Naive thymus-derived CD4-positive, alpha-beta T cell (primary cell): Measurements from ENCODE around the gene F12. TPM values are rescaled to one million over a fixed set of nuclear protein-coding genes. Genes with fewer than 3 reads are reported as not detected.
A peak's percentile ranks its signal among the peaks of the same experiment; 100 is the strongest.
"Not testable (repeated sequence)": the region's sequence is repeated elsewhere in the genome, so short reads cannot be mapped to it uniquely, and the experiment has no call there.

ENCODE experiments used
- ATAC-seq: fragments of 150-1000 bp; cut with Tn5 transposase; 2 replicates; pipeline ENCODE4 v1.10.0; 2021; ENCODE audit warnings: mild to moderate bottlenecking, moderate library complexity
- CTCF ChIA-PET: fragments of 350-600 bp; sonication (Branson Sonifier 250); formaldehyde crosslinking; loops from one replicate; lab custom pipeline; 2021; ENCODE audit warnings: antibody characterized with exemption; lab: Charles Lee
- POLR2A ChIA-PET: fragments of 350-600 bp; sonication (Branson Sonifier 250); formaldehyde crosslinking; loops from one replicate; lab custom pipeline; 2021; ENCODE audit warnings: antibody characterized with exemption, inconsistent platforms; lab: Charles Lee
- DNase-seq, 9 donors: peaks; one replicate each; pipeline versions ENCODE4 v3.0.0 to v3.0.0-alpha.2; 2020 to 2022; ENCODE audit warnings: mixed read lengths in 1 of 9
- H3K27ac ChIP-seq: one replicate; pipeline ENCODE4 v1.7.0; 2013; ENCODE audit warnings: mild to moderate bottlenecking, low read depth, low read length, moderate library complexity
- H3K27me3 ChIP-seq, 2 donors: one replicate each; pipeline ENCODE4 v1.7.0; 2013; ENCODE audit warnings: low read length in 2 of 2, mild to moderate bottlenecking in 2 of 2, moderate library complexity in 2 of 2; ENCODE audit not compliant: control insufficient read depth in 2 of 2, insufficient read depth in 2 of 2
- H3K36me3 ChIP-seq, 3 experiments: 1 replicate in 2 of 3; 2 replicates in 1 of 3; pipeline ENCODE4 v1.7.0; 2013; ENCODE audit warnings: low read length in 3 of 3, mild to moderate bottlenecking in 3 of 3, moderate library complexity in 1 of 3; ENCODE audit not compliant: insufficient read depth in 3 of 3, control insufficient read depth in 2 of 3
- H3K4me1 ChIP-seq, 2 donors: one replicate each; pipeline ENCODE4 v1.7.0; 2013; ENCODE audit warnings: low read length in 2 of 2, mild to moderate bottlenecking in 2 of 2, moderate library complexity in 1 of 2; ENCODE audit not compliant: control insufficient read depth in 2 of 2, insufficient read depth in 2 of 2
- H3K4me3 ChIP-seq: 2 replicates; pipeline ENCODE4 v1.7.0; 2013; ENCODE audit warnings: mild to moderate bottlenecking, low read length
- H3K9me3 ChIP-seq, 3 experiments: 1 replicate in 2 of 3; 2 replicates in 1 of 3; pipeline ENCODE4 v1.7.0; 2013; ENCODE audit warnings: low read length in 3 of 3; ENCODE audit not compliant: control insufficient read depth in 2 of 3
- H3K27ac Mint-ChIP-seq, 9 donors: one replicate each; pipeline ENCODE4 v1.8.0; 2020 to 2022; ENCODE audit warnings: mixed read lengths in 9 of 9, mild to moderate bottlenecking in 8 of 9, moderate library complexity in 5 of 9, inconsistent platforms in 2 of 9
- H3K27me3 Mint-ChIP-seq, 5 donors: one replicate each; pipeline ENCODE4 v1.8.0; 2021 to 2022; ENCODE audit warnings: mixed read lengths in 5 of 5, mild to moderate bottlenecking in 1 of 5
- H3K36me3 Mint-ChIP-seq, 5 donors: one replicate each; pipeline ENCODE4 v1.8.0; 2020 to 2022; ENCODE audit warnings: mixed read lengths in 5 of 5, mild to moderate bottlenecking in 3 of 5, inconsistent platforms in 1 of 5
- H3K4me1 Mint-ChIP-seq, 7 donors: one replicate each; pipeline ENCODE4 v1.8.0; 2020 to 2022; ENCODE audit warnings: mixed read lengths in 7 of 7, mild to moderate bottlenecking in 3 of 7, inconsistent platforms in 1 of 7
- H3K4me3 Mint-ChIP-seq, 10 donors: one replicate each; pipeline ENCODE4 v1.8.0; 2020 to 2022; ENCODE audit warnings: mild to moderate bottlenecking in 10 of 10, mixed read lengths in 10 of 10, moderate library complexity in 6 of 10, inconsistent platforms in 2 of 10
- H3K9me3 Mint-ChIP-seq, 11 donors: one replicate each; pipeline ENCODE4 v1.8.0; 2020 to 2022; ENCODE audit warnings: mixed read lengths in 11 of 11, mild to moderate bottlenecking in 4 of 11, inconsistent platforms in 1 of 11, moderate library complexity in 1 of 11
- intact Hi-C, 2 donors: fragments of 100-400 bp; cut with micrococcal nuclease; formaldehyde crosslinking; loops; one replicate each; pipeline ENCODE4 v1.15.1; 2023
- polyA plus RNA-seq, 2 donors: library from polyadenylated mRNA; unstranded; fragments of 300-500 nt; fragmentation: Illumina TruSeq; gene quantifications; one replicate each; pipeline ENCODE4 v1.2.3, GENCODE V29; 2021
- total RNA-seq, 6 experiments: library from RNA in 5 of 6; stranded (reverse) in 5 of 6; gene quantifications; 1 replicate in 5 of 6; 2 replicates in 1 of 6; pipeline ENCODE4 v1.2.3 and lab custom pipeline; 2021 to 2026

The F12 gene
- total and polyA plus RNA-seq, 7 experiments from 2014 or later, result 0.16 to 2.1 (median 0.49) TPM; not detected in 3

DNA sequence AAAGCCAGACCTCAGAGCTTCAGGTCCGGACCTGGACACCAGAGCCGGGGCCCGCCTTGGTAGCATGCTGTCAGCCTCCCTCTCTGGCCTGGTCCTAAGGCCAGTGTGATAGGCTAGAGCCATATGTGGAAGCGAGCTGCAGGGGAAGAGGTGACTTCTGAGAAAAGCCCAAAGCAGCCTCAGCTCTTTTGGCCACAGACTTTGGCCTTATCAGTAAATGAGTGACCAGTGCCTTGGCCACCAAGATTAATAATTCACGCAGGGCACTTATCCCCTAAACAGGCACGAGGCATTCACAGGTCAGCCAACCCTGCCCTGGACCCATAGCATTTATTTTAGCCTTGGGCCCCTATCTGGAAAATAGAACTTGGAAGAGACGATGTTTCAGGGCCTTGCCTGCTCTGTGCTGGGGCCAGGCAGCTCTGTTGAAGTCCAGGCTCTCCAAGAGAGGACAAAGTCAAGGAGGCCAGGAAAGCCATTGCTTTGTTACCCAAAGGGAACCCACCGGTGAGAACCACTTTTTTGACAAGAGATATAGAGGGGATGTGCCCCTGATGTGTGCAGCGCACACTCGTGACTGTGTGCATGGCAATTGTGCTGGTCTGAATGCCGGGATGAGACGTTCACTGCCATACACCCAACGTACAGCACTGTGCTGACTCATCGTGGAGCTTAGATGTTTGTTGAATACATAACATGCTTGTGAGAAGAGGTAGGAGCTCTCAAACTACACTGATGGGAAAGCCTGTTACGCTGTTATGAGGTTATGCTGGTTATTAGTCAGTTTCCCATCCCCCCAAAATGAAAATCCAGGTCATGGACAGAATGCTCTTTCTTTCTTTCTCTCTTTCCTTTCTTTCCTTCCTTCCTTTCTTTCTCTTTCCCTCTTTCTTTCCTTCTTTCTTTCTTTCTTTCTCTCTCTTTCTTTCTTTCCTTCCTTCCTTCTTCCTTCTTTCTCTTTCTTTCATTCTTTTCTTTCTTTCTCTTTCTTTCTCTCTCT is 30.2 kb downstream of the F12 start:
- Mint-ChIP-seq H3K9me3 (no peaks in the 10 kb centered on the region), H3K27ac (peak overlapping the region; percentile 7 to 94 (median 74)), H3K36me3 (peaks cover 0 to 5% (median 1%) of the 10 kb centered on the region in 5 donors), H3K4me1 (peaks cover 28 to 76% (median 48%) of the 10 kb centered on the region in 7 donors), H3K27me3 (peaks cover 0 to 2% (median 0%) of the 10 kb centered on the region in 5 donors), H3K4me3 (peak overlapping the region in 3 of 10 donors; percentile 16 to 38 (median 17))
- CTCF ChIA-PET, result interaction anchor here (0.7 to 3.2 kb wide), 11 partner anchors 9 to 76 kb away, joined by 3 to 20 read pairs (median 3); no protein-coding TSS in a partner anchor
- Histone ChIP-seq H3K4me1 (peaks cover 0 to 33% of the 10 kb centered on the region in 2 donors), H3K27me3 (no peaks in the 10 kb centered on the region), H3K9me3 (no peaks in the 10 kb centered on the region), H3K36me3 (no peaks in the 10 kb centered on the region), H3K27ac (no peak overlapping the region), H3K4me3 (no peak overlapping the region)
- intact Hi-C loops, result no loop called here
- peak; percentile 53 for ATAC-seq
- POLR2A ChIA-PET, result interaction anchor here (0.6 to 2.4 kb wide), 14 partner anchors 10 to 76 kb away, joined by 3 to 15 read pairs (median 3); partner anchors contain the start of gene LMAN2
- no peak for DNase-seq

DNA sequence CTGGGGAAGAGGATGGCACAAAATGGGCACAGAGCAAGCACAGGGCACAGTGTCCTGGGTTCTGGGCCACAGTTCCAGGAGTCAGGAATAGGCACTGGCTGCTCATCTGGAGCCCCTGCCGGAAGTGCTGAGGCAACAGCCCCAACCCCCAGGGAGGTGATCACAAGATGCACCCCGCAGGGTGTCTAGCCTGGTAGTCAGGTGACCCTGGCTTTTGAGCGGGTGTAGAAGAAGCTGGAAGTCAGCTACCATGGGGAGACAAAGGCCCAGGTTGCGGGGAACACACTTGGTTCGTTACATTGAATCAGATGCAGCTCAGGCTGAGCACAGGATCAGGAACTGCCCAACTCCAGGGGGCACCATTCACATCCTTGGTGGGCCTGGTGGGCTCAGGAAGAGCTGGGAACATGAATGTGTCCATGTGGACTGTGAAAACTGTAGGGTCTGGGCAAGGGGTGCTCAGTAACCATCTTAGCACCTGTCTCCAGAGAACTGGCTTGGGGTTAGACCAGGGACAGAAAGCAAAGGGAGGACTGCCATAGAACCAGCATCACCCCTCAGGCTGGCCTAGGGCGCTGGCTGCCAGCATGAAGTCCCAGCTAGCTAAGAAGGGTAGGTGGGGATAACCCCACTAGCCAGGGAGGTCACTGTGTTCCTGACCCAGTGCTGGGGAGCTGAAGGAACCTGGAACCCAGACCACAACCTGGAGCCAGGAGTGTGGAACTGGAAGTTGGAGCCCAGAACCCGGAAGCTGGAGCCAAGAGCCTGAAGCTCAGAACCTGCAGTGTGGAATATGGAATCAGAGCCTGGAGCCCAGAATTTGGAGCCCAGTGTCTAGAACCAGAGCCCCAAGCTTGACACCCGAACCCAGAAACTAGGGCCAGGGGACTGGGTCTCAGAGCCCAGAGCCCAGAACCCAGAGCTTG is 31.2 kb downstream of the F12 start:
- Mint-ChIP-seq H3K4me1 (peaks cover 30 to 77% (median 50%) of the 10 kb centered on the region in 7 donors), H3K36me3 (peaks cover 0 to 7% (median 4%) of the 10 kb centered on the region in 5 donors), H3K27ac (peak overlapping the region; percentile 25 to 94 (median 64)), H3K27me3 (no peaks in the 10 kb centered on the region), H3K4me3 (peak overlapping the region in 1 of 10 donors; percentile 19), H3K9me3 (no peaks in the 10 kb centered on the region)
- Histone ChIP-seq H3K36me3 (peaks cover 0 to 4% (median 4%) of the 10 kb centered on the region in 3 experiments), H3K27me3 (no peaks in the 10 kb centered on the region), H3K4me3 (no peak overlapping the region), H3K9me3 (no peaks in the 10 kb centered on the region), H3K4me1 (peaks cover 10 to 43% of the 10 kb centered on the region in 2 donors), H3K27ac (peak overlapping the region; percentile 3)
- intact Hi-C loops, result no loop called here
- no peak for ATAC-seq
- POLR2A ChIA-PET, result interaction anchor here (0.6 to 2.4 kb wide), 13 partner anchors 9 to 77 kb away, joined by 3 to 15 read pairs (median 3); partner anchors contain the start of gene LMAN2
- no peak for DNase-seq
- CTCF ChIA-PET, result interaction anchor here (0.7 to 3.2 kb wide), 13 partner anchors 8 to 77 kb away, joined by 3 to 20 read pairs (median 3); no protein-coding TSS in a partner anchor

DNA sequence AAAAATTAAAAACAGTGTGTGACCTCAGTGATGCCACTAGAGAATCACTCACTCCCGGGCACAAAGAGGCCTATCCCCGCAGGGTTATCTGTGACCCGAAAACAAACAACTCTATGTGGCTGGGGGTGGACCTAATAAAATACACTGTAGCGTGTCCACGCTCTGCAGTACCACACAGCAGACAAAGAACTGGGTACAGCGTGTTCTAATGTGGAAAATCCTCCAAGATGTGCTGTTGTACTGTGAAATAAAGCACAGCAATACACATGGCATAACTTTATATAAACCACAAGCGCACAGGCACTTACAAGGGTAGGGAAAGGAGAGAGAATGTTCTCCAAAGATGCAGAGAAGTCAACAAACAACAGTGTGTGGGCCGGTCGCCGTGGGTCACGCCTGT is 33.3 kb downstream of the F12 start:
- H3K27me3 ChIP-seq, result no peaks in the 10 kb centered on the region
- no peaks in the 10 kb centered on the region for H3K27me3 Mint-ChIP-seq
- H3K27ac Mint-ChIP-seq, result peak overlapping the region in 8 of 9 donors; percentile 70 to 94 (median 86)
- H3K9me3 ChIP-seq, result no peaks in the 10 kb centered on the region
- H3K36me3 ChIP-seq, result peaks cover 0 to 15% (median 4%) of the 10 kb centered on the region in 3 experiments
- H3K9me3 Mint-ChIP-seq, result no peaks in the 10 kb centered on the region
- no peak for DNase-seq
- ChIA-PET POLR2A (interaction anchor here (0.7 to 0.8 kb wide), 2 partner anchors 24 to 64 kb away, joined by 3 read pairs; partner anchors contain the start of genes LMAN2 and MXD3), CTCF (interaction anchor here (1.5 to 3.2 kb wide), 2 partner anchors 13 to 66 kb away, joined by 3 to 20 read pairs; no protein-coding TSS in a partner anchor)
- peak overlapping the region; percentile 40 for H3K27ac ChIP-seq
- intact Hi-C loops, result no loop called here
- H3K4me3 ChIP-seq, result no peak overlapping the region
- H3K36me3 Mint-ChIP-seq, result peaks cover 0 to 19% (median 4%) of the 10 kb centered on the region in 5 donors
- H3K4me1 ChIP-seq, result peaks cover 30 to 53% of the 10 kb centered on the region in 2 donors
- ATAC-seq, result no peak
- H3K4me1 Mint-ChIP-seq, result peaks cover 43 to 83% (median 61%) of the 10 kb centered on the region in 7 donors
- H3K4me3 Mint-ChIP-seq, result peak overlapping the region in 1 of 10 donors; percentile 52

DNA sequence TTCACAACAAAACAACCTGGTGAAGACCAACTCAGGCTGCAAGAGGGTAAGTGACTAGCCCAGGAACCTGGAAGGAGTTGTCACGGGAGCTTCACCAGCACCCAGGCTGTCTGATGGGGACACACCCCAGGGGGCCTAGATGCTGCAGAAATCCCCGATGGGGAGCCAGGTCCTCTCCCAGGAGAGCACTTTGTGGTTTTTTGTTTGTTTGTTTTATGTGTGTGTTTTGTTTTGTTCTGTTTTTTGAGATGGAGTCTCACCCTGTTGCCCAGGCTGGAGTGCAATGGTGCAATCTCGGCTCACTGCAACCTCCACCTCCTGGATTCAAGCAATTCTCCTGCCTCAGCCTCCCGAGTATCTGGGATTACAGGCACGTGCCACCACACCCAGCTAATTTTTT is 33.8 kb downstream of the F12 start:
- ATAC-seq, H3K4me3 ChIP-seq, H3K9me3 ChIP-seq, H3K27me3 Mint-ChIP-seq, intact Hi-C loops, DNase-seq, H3K9me3 Mint-ChIP-seq, H3K27me3 ChIP-seq: not testable (repeated sequence)
- peaks cover 0 to 16% (median 4%) of the 10 kb centered on the region in 3 experiments for H3K36me3 ChIP-seq
- peaks cover 30 to 57% of the 10 kb centered on the region in 2 donors for H3K4me1 ChIP-seq
- Mint-ChIP-seq H3K27ac (peak overlapping the region in 8 of 9 donors; percentile 68 to 94 (median 88)), H3K36me3 (peaks cover 0 to 19% (median 4%) of the 10 kb centered on the region in 5 donors), H3K4me1 (peaks cover 43 to 81% (median 61%) of the 10 kb centered on the region in 7 donors), H3K4me3 (peak overlapping the region in 2 of 10 donors; percentile 65 to 79)
- ChIA-PET POLR2A (interaction anchor here (0.7 to 7.3 kb wide), 5 partner anchors 9 to 80 kb away, joined by 3 to 123 read pairs (median 6); partner anchors contain the start of genes LMAN2, RGS14 and SLC34A1), CTCF (interaction anchor here (1.0 kb wide), 1 partner anchor 14 kb away, joined by 3 read pairs; no protein-coding TSS in a partner anchor)
- H3K27ac ChIP-seq, result peak overlapping the region; percentile 48

DNA sequence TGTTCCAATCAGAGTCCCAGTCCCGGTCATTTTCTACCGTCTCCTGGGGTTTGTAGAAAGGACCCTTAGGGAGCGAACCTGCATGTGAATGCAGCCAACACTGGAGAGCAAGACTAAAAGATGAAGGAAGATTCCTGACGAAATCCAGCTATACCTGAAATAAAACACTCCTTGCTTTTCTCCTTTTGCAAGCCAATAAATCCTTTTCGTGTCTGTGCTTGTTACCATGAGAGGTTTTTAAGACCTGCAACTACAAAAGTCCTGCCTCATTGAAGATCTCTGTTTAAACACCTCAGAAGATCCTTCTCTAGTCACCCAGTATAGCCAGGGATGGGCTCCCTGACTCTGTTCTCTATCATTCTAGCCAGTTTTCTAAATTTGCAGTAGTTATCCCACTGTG is 35.2 kb downstream of the F12 start:
- Mint-ChIP-seq H3K4me3 (peak overlapping the region; percentile 16 to 82 (median 64)), H3K9me3 (no peaks in the 10 kb centered on the region), H3K27me3 (no peaks in the 10 kb centered on the region), H3K36me3 (peaks cover 1 to 25% (median 5%) of the 10 kb centered on the region in 5 donors), H3K4me1 (peaks cover 44 to 83% (median 64%) of the 10 kb centered on the region in 7 donors), H3K27ac (peak overlapping the region; percentile 26 to 94 (median 90))
- Histone ChIP-seq H3K27ac (peak overlapping the region; percentile 76), H3K4me3 (no peak overlapping the region), H3K36me3 (peaks cover 4 to 27% (median 13%) of the 10 kb centered on the region in 3 experiments), H3K27me3 (no peaks in the 10 kb centered on the region), H3K9me3 (no peaks in the 10 kb centered on the region), H3K4me1 (peaks cover 36 to 66% of the 10 kb centered on the region in 2 donors)
- DNase-seq, result no peak
- intact Hi-C loops, result no loop called here
- ChIA-PET CTCF (interaction anchor here (0.9 to 6.0 kb wide), 7 partner anchors 9 to 64 kb away, joined by 3 to 75 read pairs (median 4); partner anchors contain the start of genes MXD3 and SLC34A1), POLR2A (interaction anchor here (1.8 to 7.3 kb wide), 6 partner anchors 10 to 81 kb away, joined by 5 to 123 read pairs (median 30); partner anchors contain the start of genes GRK6, RGS14 and SLC34A1)
- no peak for ATAC-seq
